WTC11 (cell line): Measurements from ENCODE around the gene DTNBP1. TPM values are rescaled to one million over a fixed set of nuclear protein-coding genes. Genes with fewer than 3 reads are reported as not detected.

Source experiments
- ATAC-seq: fragments of 200-7000 bp; cut with Tn5 transposase; 2 replicates; pipeline ENCODE4 v1.10.0; 2021; ENCODE audit warnings: mild to moderate bottlenecking, moderate library complexity
- CTCF ChIA-PET: fragments of 300-600 bp; sonication (Branson Sonifier 250); formaldehyde crosslinking; loops from one replicate; lab custom pipeline; 2021; ENCODE audit warnings: antibody characterized with exemption; lab: Charles Lee
- POLR2A ChIA-PET: fragments of 350-600 bp; sonication (Branson Sonifier 250); formaldehyde crosslinking; loops from one replicate; lab custom pipeline; 2021; ENCODE audit warnings: antibody characterized with exemption; lab: Charles Lee
- DNase-seq: peaks from one replicate; pipeline ENCODE4 v3.0.0; 2021; ENCODE audit warnings: low spot score
- H3K27ac Mint-ChIP-seq: 2 replicates; pipeline ENCODE4 v1.8.0; 2021; ENCODE audit warnings: mixed read lengths
- H3K27me3 Mint-ChIP-seq: 2 replicates; pipeline ENCODE4 v1.8.0; 2021; ENCODE audit warnings: low read depth, mild to moderate bottlenecking, moderate library complexity, mixed read lengths
- H3K36me3 Mint-ChIP-seq: 2 replicates; pipeline ENCODE4 v1.8.0; 2021; ENCODE audit warnings: mixed read lengths
- H3K4me1 Mint-ChIP-seq: 2 replicates; pipeline ENCODE4 v1.8.0; 2022; ENCODE audit warnings: mixed read lengths
- H3K4me3 Mint-ChIP-seq: 2 replicates; pipeline ENCODE4 v1.8.0; 2021; ENCODE audit warnings: mild to moderate bottlenecking, moderate library complexity, mixed read lengths
- H3K9me3 Mint-ChIP-seq: 2 replicates; pipeline ENCODE4 v1.8.0; 2021; ENCODE audit warnings: mixed read lengths
- CBFB ChIP-seq: sonication (generic); formaldehyde crosslinking; IDR thresholded peaks from 2 replicates; pipeline ENCODE4 v1.8.1; 2022; ENCODE audit warnings: mild to moderate bottlenecking, low read depth, missing genetic modification reagents
- CTCF ChIP-seq: fragments of 200-600 bp; IDR thresholded peaks from 2 replicates; pipeline ENCODE4 v1.8.0; 2022; ENCODE audit warnings: antibody characterized with exemption
- FOXP1 ChIP-seq: sonication (generic); formaldehyde crosslinking; IDR thresholded peaks from 2 replicates; pipeline ENCODE4 v1.8.0; 2022; ENCODE audit warnings: missing genetic modification reagents, mild to moderate bottlenecking, moderate library complexity, borderline replicate concordance
- HMGA2 ChIP-seq: fragments of 250-450 bp; sonication (Bioruptor Pico); IDR thresholded peaks from 2 replicates; pipeline ENCODE4 v1.4.0; 2021; ENCODE audit warnings: mild to moderate bottlenecking, moderate library complexity
- JAZF1 ChIP-seq: fragments of 250-450 bp; sonication (Bioruptor Pico); IDR thresholded peaks from 2 replicates; pipeline ENCODE4 v1.9.0; 2021; ENCODE audit warnings: moderate library complexity, mild to moderate bottlenecking, inconsistent platforms
- KAT7 ChIP-seq: sonication (generic); formaldehyde crosslinking; IDR thresholded peaks from 2 replicates; pipeline ENCODE4 v1.8.1; 2023; ENCODE audit warnings: missing genetic modification reagents, mild to moderate bottlenecking, borderline replicate concordance
- MAX ChIP-seq: sonication (generic); formaldehyde crosslinking; IDR thresholded peaks from 2 replicates; pipeline ENCODE4 v1.8.0; 2022; ENCODE audit warnings: mild to moderate bottlenecking, missing genetic modification reagents
- MLX ChIP-seq: sonication (generic); formaldehyde crosslinking; IDR thresholded peaks from 2 replicates; pipeline ENCODE4 v1.8.1; 2023; ENCODE audit warnings: mild to moderate bottlenecking, missing genetic modification reagents, moderate library complexity
- NFYB ChIP-seq: sonication (generic); formaldehyde crosslinking; conservative IDR thresholded peaks from 2 replicates; pipeline ENCODE4 v1.8.0; 2022; ENCODE audit warnings: low read depth, missing genetic modification reagents
- OVOL2 ChIP-seq: fragments of 250-450 bp; sonication (Bioruptor Pico); IDR thresholded peaks from 2 replicates; pipeline ENCODE4 v1.9.0; 2021; ENCODE audit warnings: mild to moderate bottlenecking, borderline replicate concordance
- PRRX2 ChIP-seq: fragments of 250-450 bp; sonication (Bioruptor Pico); IDR thresholded peaks from 2 replicates; pipeline ENCODE4 v1.8.0; 2021; ENCODE audit warnings: mild to moderate bottlenecking
- RORB ChIP-seq: fragments of 250-450 bp; sonication (Bioruptor Pico); IDR thresholded peaks from 2 replicates; pipeline ENCODE4 v1.9.0; 2021; ENCODE audit warnings: mild to moderate bottlenecking
- SP1 ChIP-seq: sonication (generic); formaldehyde crosslinking; conservative IDR thresholded peaks from 2 replicates; pipeline ENCODE4 v1.8.1; 2022; ENCODE audit warnings: missing genetic modification reagents
- TCF7 ChIP-seq: sonication (generic); formaldehyde crosslinking; IDR thresholded peaks from 2 replicates; pipeline ENCODE4 v1.8.0; 2022; ENCODE audit warnings: mild to moderate bottlenecking, low read depth, missing genetic modification reagents, moderate library complexity
- TP53 ChIP-seq: sonication (generic); formaldehyde crosslinking; IDR thresholded peaks from 2 replicates; pipeline ENCODE4 v1.8.1; 2023; ENCODE audit warnings: mild to moderate bottlenecking, missing genetic modification reagents
- USF2 ChIP-seq: sonication (generic); formaldehyde crosslinking; IDR thresholded peaks from 2 replicates; pipeline ENCODE4 v1.8.1; 2023; ENCODE audit warnings: mild to moderate bottlenecking, missing genetic modification reagents, moderate library complexity
- ZNF263 ChIP-seq: sonication (generic); formaldehyde crosslinking; IDR thresholded peaks from 2 replicates; pipeline ENCODE4 v1.8.1; 2022; ENCODE audit warnings: low read depth, mild to moderate bottlenecking, moderate library complexity, missing genetic modification reagents
- ZNF281 ChIP-seq: sonication (generic); formaldehyde crosslinking; IDR thresholded peaks from 2 replicates; pipeline ENCODE4 v1.8.0; 2023; ENCODE audit warnings: mild to moderate bottlenecking, missing genetic modification reagents
- ZNF425 ChIP-seq: fragments of 250-450 bp; sonication (Bioruptor Pico); conservative IDR thresholded peaks from 2 replicates; pipeline ENCODE4 v1.9.0; 2021; ENCODE audit warnings: mild to moderate bottlenecking
- total RNA-seq: library from RNA; stranded (reverse); gene quantifications from 3 replicates; pipeline ENCODE4 v1.2.3, GENCODE V29; 2021
- TF ChIP-seq, protein P1 (sequence below): fragments of 250-450 bp; sonication (Bioruptor Pico); IDR thresholded peaks from 2 replicates; pipeline ENCODE4 v1.9.0; 2021; ENCODE audit warnings: mild to moderate bottlenecking, borderline replicate concordance
- TF ChIP-seq, protein P2 (sequence below): fragments of 250-450 bp; sonication (Bioruptor Pico); IDR thresholded peaks from 2 replicates; pipeline ENCODE4 v1.8.0; 2021; ENCODE audit warnings: mild to moderate bottlenecking
- TF ChIP-seq, protein P3 (sequence below): sonication (generic); formaldehyde crosslinking; IDR thresholded peaks from 2 replicates; pipeline ENCODE4 v1.8.0; 2022; ENCODE audit warnings: mild to moderate bottlenecking, missing genetic modification reagents

DTNBP1 gene
- total RNA-seq, 1 experiment from 2014 or later = 15.1 TPM

- TF ChIP-seq PRRX2 (CRISPR knock-in tag) (no peak), MLX (CRISPR knock-in tag) (no peak), SP1 (CRISPR knock-in tag) (no peak), KAT7 (CRISPR knock-in tag) (no peak), MAX (CRISPR knock-in tag) (no peak), HMGA2 (no peak), TCF7 (CRISPR knock-in tag) (no peak), RORB (CRISPR knock-in tag) (no peak), NFYB (CRISPR knock-in tag) (no peak), ZNF281 (no peak), FOXP1 (no peak)
Observed at GRCh38 chr6:15681946-15682345, 19.1 kb upstream of the DTNBP1 start (continued).

DNA sequence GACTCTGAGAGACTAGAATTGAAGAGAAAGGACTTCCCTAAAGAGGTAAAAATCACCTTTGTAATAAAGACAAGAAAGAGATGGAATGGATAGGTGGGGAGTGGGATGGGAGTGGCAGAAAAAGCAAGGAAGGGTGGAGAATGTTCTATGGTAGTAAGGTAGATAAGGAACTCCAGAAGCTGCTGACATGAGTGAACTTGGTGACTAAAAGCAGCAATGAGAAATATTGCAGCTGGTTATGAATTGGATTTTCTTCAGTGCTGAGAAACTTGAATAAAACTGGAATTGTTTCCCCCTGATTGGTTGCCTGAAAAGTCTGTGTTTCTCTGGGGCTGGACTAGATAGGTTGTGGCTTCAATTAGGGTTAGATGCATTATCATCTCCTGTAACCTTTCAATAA, 15.7 kb upstream of the DTNBP1 start:
- Mint-ChIP-seq H3K9me3 (peaks cover 17% of the 10 kb centered on the region), H3K4me3 (no peak overlapping the region), H3K27me3 (peaks cover 4% of the 10 kb centered on the region; the same call in 1 of the 2 replicates), H3K27ac (no peak overlapping the region), H3K36me3 (peaks cover 6% of the 10 kb centered on the region), H3K4me1 (peaks cover 16% of the 10 kb centered on the region)
- ATAC-seq = no peak
- ChIA-PET CTCF (no interaction called here), POLR2A (no interaction called here)
- DNase-seq = no peak
- no peak for TF ChIP-seq ZNF425
- no peak for TF ChIP-seq JAZF1
- TF ChIP-seq TP53 (CRISPR knock-in tag) = no peak
- TF ChIP-seq, protein P1, sequence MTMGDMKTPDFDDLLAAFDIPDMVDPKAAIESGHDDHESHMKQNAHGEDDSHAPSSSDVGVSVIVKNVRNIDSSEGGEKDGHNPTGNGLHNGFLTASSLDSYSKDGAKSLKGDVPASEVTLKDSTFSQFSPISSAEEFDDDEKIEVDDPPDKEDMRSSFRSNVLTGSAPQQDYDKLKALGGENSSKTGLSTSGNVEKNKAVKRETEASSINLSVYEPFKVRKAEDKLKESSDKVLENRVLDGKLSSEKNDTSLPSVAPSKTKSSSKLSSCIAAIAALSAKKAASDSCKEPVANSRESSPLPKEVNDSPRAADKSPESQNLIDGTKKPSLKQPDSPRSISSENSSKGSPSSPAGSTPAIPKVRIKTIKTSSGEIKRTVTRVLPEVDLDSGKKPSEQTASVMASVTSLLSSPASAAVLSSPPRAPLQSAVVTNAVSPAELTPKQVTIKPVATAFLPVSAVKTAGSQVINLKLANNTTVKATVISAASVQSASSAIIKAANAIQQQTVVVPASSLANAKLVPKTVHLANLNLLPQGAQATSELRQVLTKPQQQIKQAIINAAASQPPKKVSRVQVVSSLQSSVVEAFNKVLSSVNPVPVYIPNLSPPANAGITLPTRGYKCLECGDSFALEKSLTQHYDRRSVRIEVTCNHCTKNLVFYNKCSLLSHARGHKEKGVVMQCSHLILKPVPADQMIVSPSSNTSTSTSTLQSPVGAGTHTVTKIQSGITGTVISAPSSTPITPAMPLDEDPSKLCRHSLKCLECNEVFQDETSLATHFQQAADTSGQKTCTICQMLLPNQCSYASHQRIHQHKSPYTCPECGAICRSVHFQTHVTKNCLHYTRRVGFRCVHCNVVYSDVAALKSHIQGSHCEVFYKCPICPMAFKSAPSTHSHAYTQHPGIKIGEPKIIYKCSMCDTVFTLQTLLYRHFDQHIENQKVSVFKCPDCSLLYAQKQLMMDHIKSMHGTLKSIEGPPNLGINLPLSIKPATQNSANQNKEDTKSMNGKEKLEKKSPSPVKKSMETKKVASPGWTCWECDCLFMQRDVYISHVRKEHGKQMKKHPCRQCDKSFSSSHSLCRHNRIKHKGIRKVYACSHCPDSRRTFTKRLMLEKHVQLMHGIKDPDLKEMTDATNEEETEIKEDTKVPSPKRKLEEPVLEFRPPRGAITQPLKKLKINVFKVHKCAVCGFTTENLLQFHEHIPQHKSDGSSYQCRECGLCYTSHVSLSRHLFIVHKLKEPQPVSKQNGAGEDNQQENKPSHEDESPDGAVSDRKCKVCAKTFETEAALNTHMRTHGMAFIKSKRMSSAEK = no peak
- no peak for TF ChIP-seq OVOL2 (CRISPR knock-in tag)
- TF ChIP-seq, protein P2, sequence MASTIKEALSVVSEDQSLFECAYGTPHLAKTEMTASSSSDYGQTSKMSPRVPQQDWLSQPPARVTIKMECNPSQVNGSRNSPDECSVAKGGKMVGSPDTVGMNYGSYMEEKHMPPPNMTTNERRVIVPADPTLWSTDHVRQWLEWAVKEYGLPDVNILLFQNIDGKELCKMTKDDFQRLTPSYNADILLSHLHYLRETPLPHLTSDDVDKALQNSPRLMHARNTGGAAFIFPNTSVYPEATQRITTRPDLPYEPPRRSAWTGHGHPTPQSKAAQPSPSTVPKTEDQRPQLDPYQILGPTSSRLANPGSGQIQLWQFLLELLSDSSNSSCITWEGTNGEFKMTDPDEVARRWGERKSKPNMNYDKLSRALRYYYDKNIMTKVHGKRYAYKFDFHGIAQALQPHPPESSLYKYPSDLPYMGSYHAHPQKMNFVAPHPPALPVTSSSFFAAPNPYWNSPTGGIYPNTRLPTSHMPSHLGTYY = no peak
- TF ChIP-seq MLX (CRISPR knock-in tag) = no peak
- TF ChIP-seq USF2 (CRISPR knock-in tag) = no peak
- TF ChIP-seq CTCF = no peak
- TF ChIP-seq, protein P3, sequence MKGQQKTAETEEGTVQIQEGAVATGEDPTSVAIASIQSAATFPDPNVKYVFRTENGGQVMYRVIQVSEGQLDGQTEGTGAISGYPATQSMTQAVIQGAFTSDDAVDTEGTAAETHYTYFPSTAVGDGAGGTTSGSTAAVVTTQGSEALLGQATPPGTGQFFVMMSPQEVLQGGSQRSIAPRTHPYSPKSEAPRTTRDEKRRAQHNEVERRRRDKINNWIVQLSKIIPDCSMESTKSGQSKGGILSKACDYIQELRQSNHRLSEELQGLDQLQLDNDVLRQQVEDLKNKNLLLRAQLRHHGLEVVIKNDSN (CRISPR knock-in tag) = no peak
- TF ChIP-seq ZNF263 (CRISPR knock-in tag) = no peak
- TF ChIP-seq CBFB (CRISPR knock-in tag) = no peak
